ENCODE measurements around the gene RBMS1. TPM values are rescaled to one million over a fixed set of nuclear protein-coding genes. Genes with fewer than 3 reads are reported as not detected.

Gene RBMS1
- total RNA-seq, 1 donor from 2014 or later, result 102 TPM

GRCh38 chr2:160293391-160294091, 200.1 kb downstream of the RBMS1 start:
- no peak for DNase-seq
- Histone ChIP-seq H3K4me1 (peaks cover 58% of the 10 kb centered on the region), H3K4me3 (no peak overlapping the region), H3K36me3 (peaks cover 37% of the 10 kb centered on the region), H3K27me3 (no peaks in the 10 kb centered on the region), H3K27ac (peak overlapping the region; percentile 39), H3K9me3 (no peaks in the 10 kb centered on the region)
- intact Hi-C loops (cut with DNase I), result no loop called here
- TF ChIP-seq CTCF (IDR thresholded peaks at IDR 0.05), result no peak
- ATAC-seq, result peak; percentile 62

- H3K4me1 ChIP-seq, result peaks cover 58% of the 10 kb centered on the region
- no peak for TF ChIP-seq CTCF (IDR thresholded peaks at IDR 0.05)
- H3K27me3 ChIP-seq, result no peaks in the 10 kb centered on the region
- H3K9me3 ChIP-seq, result no peaks in the 10 kb centered on the region
- no peak overlapping the region for H3K4me3 ChIP-seq
- ATAC-seq (no peak), DNase-seq (no peak)
- H3K36me3 ChIP-seq, result peaks cover 26% of the 10 kb centered on the region
- intact Hi-C loops (cut with DNase I), result no loop called here
- H3K27ac ChIP-seq, result no peak overlapping the region
Observed at GRCh38 chr2:160292225-160292624, 201.4 kb downstream of the RBMS1 start.

- H3K4me3 ChIP-seq, result no peak overlapping the region
- DNase-seq (no peak), ATAC-seq (no peak)
- H3K9me3 ChIP-seq, result no peaks in the 10 kb centered on the region
- no peak overlapping the region for H3K27ac ChIP-seq
- H3K36me3 ChIP-seq, result peaks cover 25% of the 10 kb centered on the region
- intact Hi-C loops (cut with DNase I), result no loop called here
- H3K4me1 ChIP-seq, result peaks cover 58% of the 10 kb centered on the region
- no peak for TF ChIP-seq CTCF (IDR thresholded peaks at IDR 0.05)
- H3K27me3 ChIP-seq, result no peaks in the 10 kb centered on the region
Observed at GRCh38 chr2:160291382-160291781, 202.2 kb downstream of the RBMS1 start.

GRCh38 chr2:160290598-160290997, 203.0 kb downstream of the RBMS1 start:
- H3K36me3 ChIP-seq, result peaks cover 25% of the 10 kb centered on the region
- peak; percentile 44 for ATAC-seq
- no peaks in the 10 kb centered on the region for H3K9me3 ChIP-seq
- peak overlapping the region; percentile 6 for H3K27ac ChIP-seq
- no peak for TF ChIP-seq CTCF (IDR thresholded peaks at IDR 0.05)
- peaks cover 54% of the 10 kb centered on the region for H3K4me1 ChIP-seq
- no peak for DNase-seq
- no peak overlapping the region for H3K4me3 ChIP-seq
- intact Hi-C loops (cut with DNase I), result no loop called here
- H3K27me3 ChIP-seq, result no peaks in the 10 kb centered on the region

GRCh38 chr2:160289831-160290230, 203.8 kb downstream of the RBMS1 start:
- DNase-seq, result no peak
- H3K36me3 ChIP-seq, result peaks cover 30% of the 10 kb centered on the region
- H3K4me3 ChIP-seq, result no peak overlapping the region
- H3K27ac ChIP-seq, result no peak overlapping the region
- peaks cover 48% of the 10 kb centered on the region for H3K4me1 ChIP-seq
- intact Hi-C loops (cut with DNase I), result no loop called here
- no peak for ATAC-seq
- H3K27me3 ChIP-seq, result no peaks in the 10 kb centered on the region
- H3K9me3 ChIP-seq, result no peaks in the 10 kb centered on the region
- TF ChIP-seq CTCF (IDR thresholded peaks at IDR 0.05), result no peak

GRCh38 chr2:160289126-160289525, 204.5 kb downstream of the RBMS1 start:
- no peaks in the 10 kb centered on the region for H3K9me3 ChIP-seq
- intact Hi-C loops (cut with DNase I), result no loop called here
- peaks cover 37% of the 10 kb centered on the region for H3K36me3 ChIP-seq
- no peak overlapping the region for H3K4me3 ChIP-seq
- no peak for ATAC-seq
- H3K27me3 ChIP-seq, result no peaks in the 10 kb centered on the region
- no peak for DNase-seq
- TF ChIP-seq CTCF (IDR thresholded peaks at IDR 0.05), result no peak
- no peak overlapping the region for H3K27ac ChIP-seq
- H3K4me1 ChIP-seq, result peaks cover 41% of the 10 kb centered on the region

Data from upper lobe of right lung (tissue), 1 donor.